Sigmoid colon (tissue), 4 donors: ENCODE data around the gene USP24.

Experiments used
- EP300 ChIP-seq, 4 donors: sonication (generic); formaldehyde crosslinking; IDR thresholded peaks; one replicate each; pipeline ENCODE4 v1.6.1; 2017; ENCODE audit warnings: antibody characterized with exemption in 4 of 4
- POLR2A ChIP-seq, 2 donors: fragments of 450-650 bp; IDR thresholded peaks; one replicate each; pipeline ENCODE4 v1.6.1; 2016; ENCODE audit warnings: antibody characterized with exemption in 2 of 2, mild to moderate bottlenecking in 2 of 2, moderate library complexity in 2 of 2
- POLR2AphosphoS5 ChIP-seq, 4 donors: sonication (generic); formaldehyde crosslinking; IDR thresholded peaks; one replicate each; pipeline ENCODE4 v1.6.1; 2017; ENCODE audit warnings: antibody characterized with exemption in 4 of 4
- TF ChIP-seq, protein P1 (sequence below), 4 experiments: fragments of 450-650 bp in 3 of 4; fragments of 200-600 bp in 1 of 4; IDR thresholded peaks; one replicate each; pipeline ENCODE4 v1.5.1; 2016 to 2019; ENCODE audit warnings: antibody characterized with exemption in 4 of 4, mild to moderate bottlenecking in 3 of 4, moderate library complexity in 2 of 4

DNA sequence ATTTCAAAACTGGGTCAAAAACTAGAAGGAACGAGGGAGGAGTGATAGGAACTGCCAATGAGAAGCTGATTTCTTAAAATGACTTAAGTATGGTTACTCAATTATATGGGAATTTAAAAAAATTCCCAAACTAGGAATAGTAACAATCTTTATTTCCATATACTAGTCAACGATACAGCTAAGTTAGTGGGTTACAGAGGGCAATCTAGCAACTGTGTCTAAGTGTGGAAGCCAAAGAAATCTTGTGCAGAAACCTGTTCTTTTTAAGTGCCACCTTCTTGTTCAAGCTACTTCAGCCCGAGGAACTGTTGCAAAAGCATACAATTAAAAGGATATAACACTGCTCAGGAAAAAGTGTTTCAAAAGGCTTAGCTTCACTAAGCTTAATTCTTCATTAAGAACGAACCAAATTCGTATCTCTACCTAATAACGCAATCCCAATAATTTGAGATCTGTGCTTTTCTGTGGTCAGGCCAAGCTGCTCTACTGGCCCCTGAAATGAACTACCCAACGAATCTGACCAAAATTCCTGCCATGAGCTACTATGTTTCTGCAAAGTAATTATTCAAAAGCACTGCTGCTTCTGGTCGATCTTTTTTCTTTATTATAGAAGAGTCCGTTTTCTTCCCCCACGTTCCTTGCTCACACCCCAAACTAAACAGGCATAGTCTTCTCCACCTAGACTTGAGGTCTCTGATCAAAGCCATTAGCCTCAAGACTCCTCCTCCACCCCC is 1.8 kb downstream of the USP24 start:
- TF ChIP-seq, protein P1, sequence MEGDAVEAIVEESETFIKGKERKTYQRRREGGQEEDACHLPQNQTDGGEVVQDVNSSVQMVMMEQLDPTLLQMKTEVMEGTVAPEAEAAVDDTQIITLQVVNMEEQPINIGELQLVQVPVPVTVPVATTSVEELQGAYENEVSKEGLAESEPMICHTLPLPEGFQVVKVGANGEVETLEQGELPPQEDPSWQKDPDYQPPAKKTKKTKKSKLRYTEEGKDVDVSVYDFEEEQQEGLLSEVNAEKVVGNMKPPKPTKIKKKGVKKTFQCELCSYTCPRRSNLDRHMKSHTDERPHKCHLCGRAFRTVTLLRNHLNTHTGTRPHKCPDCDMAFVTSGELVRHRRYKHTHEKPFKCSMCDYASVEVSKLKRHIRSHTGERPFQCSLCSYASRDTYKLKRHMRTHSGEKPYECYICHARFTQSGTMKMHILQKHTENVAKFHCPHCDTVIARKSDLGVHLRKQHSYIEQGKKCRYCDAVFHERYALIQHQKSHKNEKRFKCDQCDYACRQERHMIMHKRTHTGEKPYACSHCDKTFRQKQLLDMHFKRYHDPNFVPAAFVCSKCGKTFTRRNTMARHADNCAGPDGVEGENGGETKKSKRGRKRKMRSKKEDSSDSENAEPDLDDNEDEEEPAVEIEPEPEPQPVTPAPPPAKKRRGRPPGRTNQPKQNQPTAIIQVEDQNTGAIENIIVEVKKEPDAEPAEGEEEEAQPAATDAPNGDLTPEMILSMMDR (IDR thresholded peaks at IDR 0.05): no peak
- no peak for TF ChIP-seq EP300 (IDR thresholded peaks at IDR 0.05)
- no peak for TF ChIP-seq POLR2A (IDR thresholded peaks at IDR 0.05)
- TF ChIP-seq POLR2AphosphoS5 (IDR thresholded peaks at IDR 0.05): no peak
